HEK293T (cell line): Measurements from ENCODE around the gene MYH14.

ENCODE experiments used
- BHLHE40 ChIP-seq: fragments of 450-650 bp; IDR thresholded peaks from 2 replicates; pipeline ENCODE4 v1.6.1; 2016; ENCODE audit warnings: mild to moderate bottlenecking, moderate library complexity, borderline replicate concordance
- ELF4 ChIP-seq: fragments of 450-650 bp; IDR thresholded peaks from 2 replicates; pipeline ENCODE4 v1.6.1; 2017; ENCODE audit warnings: antibody characterized with exemption
- FOXA1 ChIP-seq: fragments of 450-650 bp; IDR thresholded peaks from 2 replicates; pipeline ENCODE4 v1.6.1; 2016; ENCODE audit warnings: mild to moderate bottlenecking
- FOXK2 ChIP-seq: fragments of 450-650 bp; IDR thresholded peaks from 2 replicates; pipeline ENCODE4 v1.6.1; 2016; ENCODE audit warnings: mild to moderate bottlenecking
- FOXM1 ChIP-seq: fragments of 450-650 bp; IDR thresholded peaks from 2 replicates; pipeline ENCODE4 v1.6.1; 2017; ENCODE audit warnings: mild to moderate bottlenecking, borderline replicate concordance
- HDGF ChIP-seq: fragments of 450-650 bp; IDR thresholded peaks from 2 replicates; pipeline ENCODE4 v1.6.1; 2017; ENCODE audit warnings: antibody characterized with exemption, borderline replicate concordance
- L3MBTL2 ChIP-seq: fragments of 450-650 bp; conservative IDR thresholded peaks from 2 replicates; pipeline ENCODE4 v1.6.1; 2016; ENCODE audit warnings: mild to moderate bottlenecking
- NFRKB ChIP-seq: fragments of 450-650 bp; IDR thresholded peaks from 2 replicates; pipeline ENCODE4 v1.6.1; 2016; ENCODE audit warnings: mild to moderate bottlenecking, moderate library complexity
- PKNOX1 ChIP-seq: fragments of 450-650 bp; IDR thresholded peaks from 2 replicates; pipeline ENCODE4 v1.6.1; 2016
- SP1 ChIP-seq: fragments of 450-650 bp; IDR thresholded peaks from 2 replicates; pipeline ENCODE4 v1.6.1; 2017
- SUZ12 ChIP-seq: fragments of 450-650 bp; IDR thresholded peaks from 2 replicates; pipeline ENCODE4 v1.6.1; 2016; ENCODE audit warnings: mild to moderate bottlenecking
- TARDBP ChIP-seq: fragments of 450-650 bp; IDR thresholded peaks from 2 replicates; pipeline ENCODE4 v1.6.1; 2016
- ZNF384 ChIP-seq: fragments of 450-650 bp; IDR thresholded peaks from 2 replicates; pipeline ENCODE4 v1.6.1; 2016

- no peak for TF ChIP-seq ELF4
- TF ChIP-seq ZNF384 = no peak
- TF ChIP-seq BHLHE40 = no peak
- no peak for TF ChIP-seq SP1
- no peak for TF ChIP-seq PKNOX1
- no peak for TF ChIP-seq HDGF
- no peak for TF ChIP-seq SUZ12
- no peak for TF ChIP-seq FOXA1
- no peak for TF ChIP-seq L3MBTL2
- no peak for TF ChIP-seq FOXM1
- no peak for TF ChIP-seq TARDBP
- TF ChIP-seq FOXK2 = no peak
- no peak for TF ChIP-seq NFRKB
Observed at GRCh38 chr19:50172726-50173125, 30.7 kb upstream of the MYH14 start.
